Activated T-cell treated with anti-CD3 and anti-CD28 coated beads, Interleukin-2, amount 50 U/mL, for 24 hours (primary cell): Measurements from ENCODE around the gene SSR1.

Experiments
- DNase-seq: peaks from one replicate; pipeline ENCODE4 v3.0.0-alpha.2; 2020
- H3K27ac Mint-ChIP-seq: 2 replicates; pipeline ENCODE4 v1.8.0; 2020; ENCODE audit warnings: mild to moderate bottlenecking, mixed read lengths
- H3K27me3 Mint-ChIP-seq: 2 replicates; pipeline ENCODE4 v1.8.0; 2020; ENCODE audit warnings: mixed read lengths
- H3K36me3 Mint-ChIP-seq: 2 replicates; pipeline ENCODE4 v1.8.0; 2020; ENCODE audit warnings: low read depth, mixed read lengths
- H3K4me1 Mint-ChIP-seq: 2 replicates; pipeline ENCODE4 v1.8.0; 2020; ENCODE audit warnings: low read depth, mixed read lengths
- H3K4me3 Mint-ChIP-seq: 2 replicates; pipeline ENCODE4 v1.8.0; 2020; ENCODE audit warnings: mild to moderate bottlenecking, moderate library complexity, mixed read lengths
- H3K9me3 Mint-ChIP-seq: 2 replicates; pipeline ENCODE4 v1.8.0; 2020; ENCODE audit warnings: mixed read lengths

The SSR1 gene

GRCh38 chr6:7311176-7311575 lies 1.8 kb downstream of the SSR1 start:
- peaks cover 58% of the 10 kb centered on the region for H3K4me1 Mint-ChIP-seq

GRCh38 chr6:7309050-7309449 lies 3.9 kb downstream of the SSR1 start:
- no peak for DNase-seq
- Mint-ChIP-seq H3K4me3 (no peak overlapping the region), H3K9me3 (peaks cover 5% of the 10 kb centered on the region), H3K4me1 (peaks cover 66% of the 10 kb centered on the region), H3K27ac (peak overlapping the region; percentile 41), H3K36me3 (peaks cover 81% of the 10 kb centered on the region), H3K27me3 (no peaks in the 10 kb centered on the region)

More at GRCh38 chr6:7311176-7311575, 1.8 kb downstream of the SSR1 start:
- Mint-ChIP-seq H3K9me3 (peaks cover 5% of the 10 kb centered on the region), H3K27ac (peak overlapping the region; percentile 15), H3K4me3 (peak overlapping the region; percentile 91), H3K27me3 (no peaks in the 10 kb centered on the region), H3K36me3 (peaks cover 60% of the 10 kb centered on the region)
- DNase-seq, result no peak

GRCh38 chr6:7307533-7307932 lies 5.5 kb downstream of the SSR1 start:
- no peak overlapping the region for H3K4me3 Mint-ChIP-seq
- DNase-seq, result no peak
- peaks cover 92% of the 10 kb centered on the region for H3K36me3 Mint-ChIP-seq
- H3K4me1 Mint-ChIP-seq, result peaks cover 57% of the 10 kb centered on the region
- no peaks in the 10 kb centered on the region for H3K27me3 Mint-ChIP-seq
- H3K27ac Mint-ChIP-seq, result peak overlapping the region; percentile 13
- peaks cover 5% of the 10 kb centered on the region for H3K9me3 Mint-ChIP-seq

GRCh38 chr6:7304821-7305220 lies 8.2 kb downstream of the SSR1 start:
- Mint-ChIP-seq H3K9me3 (peaks cover 4% of the 10 kb centered on the region), H3K27ac (peak overlapping the region; percentile 18), H3K4me1 (peaks cover 52% of the 10 kb centered on the region), H3K4me3 (no peak overlapping the region), H3K27me3 (no peaks in the 10 kb centered on the region), H3K36me3 (peaks cover 96% of the 10 kb centered on the region)
- no peak for DNase-seq

GRCh38 chr6:7301702-7302101 lies 11.3 kb downstream of the SSR1 start:
- Mint-ChIP-seq H3K27me3 (no peaks in the 10 kb centered on the region), H3K4me1 (peaks cover 33% of the 10 kb centered on the region), H3K9me3 (no peaks in the 10 kb centered on the region), H3K27ac (no peak overlapping the region), H3K4me3 (no peak overlapping the region), H3K36me3 (peaks cover 95% of the 10 kb centered on the region)
- DNase-seq, result no peak

GRCh38 chr6:7300926-7301325 lies 12.1 kb downstream of the SSR1 start:
- Mint-ChIP-seq H3K27me3 (no peaks in the 10 kb centered on the region), H3K4me3 (no peak overlapping the region), H3K4me1 (peaks cover 37% of the 10 kb centered on the region), H3K9me3 (no peaks in the 10 kb centered on the region), H3K27ac (peak overlapping the region; percentile 2), H3K36me3 (peaks cover 96% of the 10 kb centered on the region)
- DNase-seq, result no peak

- no peaks in the 10 kb centered on the region for H3K27me3 Mint-ChIP-seq
- peak overlapping the region; percentile 6 for H3K27ac Mint-ChIP-seq
- peaks cover 27% of the 10 kb centered on the region for H3K4me1 Mint-ChIP-seq
- no peaks in the 10 kb centered on the region for H3K9me3 Mint-ChIP-seq
- H3K36me3 Mint-ChIP-seq, result peaks cover 87% of the 10 kb centered on the region
- no peak for DNase-seq
- no peak overlapping the region for H3K4me3 Mint-ChIP-seq
Measured at GRCh38 chr6:7298113-7298512, 14.9 kb downstream of the SSR1 start.

- peaks cover 24% of the 10 kb centered on the region for H3K4me1 Mint-ChIP-seq
- no peak overlapping the region for H3K4me3 Mint-ChIP-seq
- peaks cover 88% of the 10 kb centered on the region for H3K36me3 Mint-ChIP-seq
- H3K27ac Mint-ChIP-seq, result no peak overlapping the region
- no peaks in the 10 kb centered on the region for H3K9me3 Mint-ChIP-seq
- DNase-seq, result no peak
- no peaks in the 10 kb centered on the region for H3K27me3 Mint-ChIP-seq
Measured at GRCh38 chr6:7296602-7297001, 16.4 kb downstream of the SSR1 start.

GRCh38 chr6:7295916-7296315 lies 17.1 kb downstream of the SSR1 start:
- Mint-ChIP-seq H3K4me3 (no peak overlapping the region), H3K27me3 (no peaks in the 10 kb centered on the region), H3K27ac (peak overlapping the region; percentile 52), H3K9me3 (no peaks in the 10 kb centered on the region), H3K4me1 (peaks cover 19% of the 10 kb centered on the region), H3K36me3 (peaks cover 84% of the 10 kb centered on the region)
- DNase-seq, result no peak

- DNase-seq, result no peak
- Mint-ChIP-seq H3K36me3 (peaks cover 84% of the 10 kb centered on the region), H3K27me3 (no peaks in the 10 kb centered on the region), H3K9me3 (no peaks in the 10 kb centered on the region), H3K27ac (peak overlapping the region; percentile 42), H3K4me3 (no peak overlapping the region), H3K4me1 (peaks cover 10% of the 10 kb centered on the region)
Measured at GRCh38 chr6:7292596-7293255, 20.3 kb downstream of the SSR1 start.

- Mint-ChIP-seq H3K27me3 (no peaks in the 10 kb centered on the region), H3K4me3 (no peak overlapping the region), H3K4me1 (peaks cover 3% of the 10 kb centered on the region), H3K36me3 (peaks cover 86% of the 10 kb centered on the region), H3K9me3 (no peaks in the 10 kb centered on the region), H3K27ac (no peak overlapping the region)
- DNase-seq, result no peak
Measured at GRCh38 chr6:7290079-7290478, 22.9 kb downstream of the SSR1 start.

GRCh38 chr6:7285416-7285815 lies 27.6 kb downstream of the SSR1 start:
- H3K9me3 Mint-ChIP-seq, result no peaks in the 10 kb centered on the region
- H3K27ac Mint-ChIP-seq, result no peak overlapping the region
- peaks cover 27% of the 10 kb centered on the region for H3K4me1 Mint-ChIP-seq
- DNase-seq, result no peak
- H3K36me3 Mint-ChIP-seq, result peaks cover 76% of the 10 kb centered on the region
- no peak overlapping the region for H3K4me3 Mint-ChIP-seq
- no peaks in the 10 kb centered on the region for H3K27me3 Mint-ChIP-seq

GRCh38 chr6:7283676-7284075 lies 29.3 kb downstream of the SSR1 start:
- peaks cover 30% of the 10 kb centered on the region for H3K4me1 Mint-ChIP-seq
- H3K36me3 Mint-ChIP-seq, result peaks cover 59% of the 10 kb centered on the region

GRCh38 chr6:7282097-7282906 lies 30.7 kb downstream of the SSR1 start:
- DNase-seq, result no peak
- H3K36me3 Mint-ChIP-seq, result peaks cover 45% of the 10 kb centered on the region
- H3K27me3 Mint-ChIP-seq, result no peaks in the 10 kb centered on the region
- H3K9me3 Mint-ChIP-seq, result no peaks in the 10 kb centered on the region
- no peak overlapping the region for H3K4me3 Mint-ChIP-seq
- peaks cover 30% of the 10 kb centered on the region for H3K4me1 Mint-ChIP-seq
- H3K27ac Mint-ChIP-seq, result peak overlapping the region; percentile 78

More at GRCh38 chr6:7283676-7284075, 29.3 kb downstream of the SSR1 start:
- Mint-ChIP-seq H3K27ac (no peak overlapping the region), H3K9me3 (no peaks in the 10 kb centered on the region), H3K4me3 (no peak overlapping the region), H3K27me3 (no peaks in the 10 kb centered on the region)
- no peak for DNase-seq

- no peaks in the 10 kb centered on the region for H3K27me3 Mint-ChIP-seq
- H3K9me3 Mint-ChIP-seq, result no peaks in the 10 kb centered on the region
- DNase-seq, result no peak
- H3K4me1 Mint-ChIP-seq, result peaks cover 11% of the 10 kb centered on the region
- H3K36me3 Mint-ChIP-seq, result peaks cover 1% of the 10 kb centered on the region
- no peak overlapping the region for H3K4me3 Mint-ChIP-seq
- H3K27ac Mint-ChIP-seq, result no peak overlapping the region
Measured at GRCh38 chr6:7276199-7276524, 36.8 kb downstream of the SSR1 start.
